ENCODE data around the gene AVP.

Gene AVP

GRCh38 chr20:3094848-3095629 lies 10.5 kb upstream of the AVP start:
- Histone ChIP-seq H3K9ac (ENCODE audit: low read depth, low read length) (no peak overlapping the region), H3K36me3 (ENCODE audit: insufficient read depth, low read length) (no peaks in the 10 kb centered on the region), H3K4me1 (ENCODE audit: insufficient read depth, low read length) (no peaks in the 10 kb centered on the region), H3K9me3 (ENCODE audit: insufficient read depth, low read depth, low read length) (no peaks in the 10 kb centered on the region), H3K4me3 (ENCODE audit: low read length) (no peak overlapping the region), H3K27ac (ENCODE audit: low read depth, low read length) (no peak overlapping the region), H3K27me3 (ENCODE audit: insufficient read depth, low read length) (peaks cover 35% of the 10 kb centered on the region)
- WGBS, result 92% methylated on average over 13 of the region's 13 CpGs

GRCh38 chr20:3093861-3094361 lies 9.4 kb upstream of the AVP start:
- no peaks in the 10 kb centered on the region for H3K9me3 ChIP-seq (ENCODE audit: insufficient read depth, low read depth, low read length)
- H3K36me3 ChIP-seq (ENCODE audit: insufficient read depth, low read length), result no peaks in the 10 kb centered on the region
- 92% methylated on average over 9 of the region's 10 CpGs for WGBS
- H3K27me3 ChIP-seq (ENCODE audit: insufficient read depth, low read length), result peaks cover 39% of the 10 kb centered on the region
- no peaks in the 10 kb centered on the region for H3K4me1 ChIP-seq (ENCODE audit: insufficient read depth, low read length)
- H3K27ac ChIP-seq (ENCODE audit: low read depth, low read length), result no peak overlapping the region
- H3K9ac ChIP-seq (ENCODE audit: low read depth, low read length), result no peak overlapping the region
- no peak overlapping the region for H3K4me3 ChIP-seq (ENCODE audit: low read length)

GRCh38 chr20:3092611-3093379 lies 8.3 kb upstream of the AVP start:
- Histone ChIP-seq H3K9me3 (ENCODE audit: insufficient read depth, low read depth, low read length) (no peaks in the 10 kb centered on the region), H3K27ac (ENCODE audit: low read depth, low read length) (no peak overlapping the region), H3K4me1 (ENCODE audit: insufficient read depth, low read length) (no peaks in the 10 kb centered on the region), H3K9ac (ENCODE audit: low read depth, low read length) (peak overlapping the region; percentile 75), H3K36me3 (ENCODE audit: insufficient read depth, low read length) (no peaks in the 10 kb centered on the region), H3K4me3 (ENCODE audit: low read length) (peak overlapping the region; percentile 56), H3K27me3 (ENCODE audit: insufficient read depth, low read length) (peaks cover 39% of the 10 kb centered on the region)
- 13% methylated on average over 81 of the region's 81 CpGs for WGBS

GRCh38 chr20:3090565-3090964 lies 6.0 kb upstream of the AVP start:
- Histone ChIP-seq H3K27me3 (ENCODE audit: insufficient read depth, low read length) (peaks cover 39% of the 10 kb centered on the region), H3K36me3 (ENCODE audit: insufficient read depth, low read length) (no peaks in the 10 kb centered on the region), H3K9me3 (ENCODE audit: insufficient read depth, low read depth, low read length) (no peaks in the 10 kb centered on the region), H3K27ac (ENCODE audit: low read depth, low read length) (no peak overlapping the region), H3K4me3 (ENCODE audit: low read length) (no peak overlapping the region), H3K4me1 (ENCODE audit: insufficient read depth, low read length) (no peaks in the 10 kb centered on the region), H3K9ac (ENCODE audit: low read depth, low read length) (no peak overlapping the region)
- WGBS, result 71% methylated on average over 1 of the region's 1 CpG

- no peaks in the 10 kb centered on the region for H3K9me3 ChIP-seq (ENCODE audit: insufficient read depth, low read depth, low read length)
- H3K27me3 ChIP-seq (ENCODE audit: insufficient read depth, low read length), result peaks cover 47% of the 10 kb centered on the region
- H3K4me3 ChIP-seq (ENCODE audit: low read length), result no peak overlapping the region
- H3K36me3 ChIP-seq (ENCODE audit: insufficient read depth, low read length), result no peaks in the 10 kb centered on the region
- H3K4me1 ChIP-seq (ENCODE audit: insufficient read depth, low read length), result peaks cover 4% of the 10 kb centered on the region; the same call in 1 of the 2 replicates
- H3K9ac ChIP-seq (ENCODE audit: low read depth, low read length), result no peak overlapping the region
- no peak overlapping the region for H3K27ac ChIP-seq (ENCODE audit: low read depth, low read length)
- 78% methylated on average over 7 of the region's 7 CpGs for WGBS
Measured at GRCh38 chr20:3088031-3088430, 3.5 kb upstream of the AVP start.

GRCh38 chr20:3085571-3086072 lies 1.1 kb upstream of the AVP start:
- H3K4me1 ChIP-seq (ENCODE audit: insufficient read depth, low read length), result peaks cover 4% of the 10 kb centered on the region; the same call in 1 of the 2 replicates
- peaks cover 52% of the 10 kb centered on the region for H3K27me3 ChIP-seq (ENCODE audit: insufficient read depth, low read length)
- H3K27ac ChIP-seq (ENCODE audit: low read depth, low read length), result no peak overlapping the region
- WGBS, result 93% methylated on average over 8 of the region's 8 CpGs
- no peak overlapping the region for H3K4me3 ChIP-seq (ENCODE audit: low read length)
- H3K9ac ChIP-seq (ENCODE audit: low read depth, low read length), result no peak overlapping the region
- H3K9me3 ChIP-seq (ENCODE audit: insufficient read depth, low read depth, low read length), result no peaks in the 10 kb centered on the region
- no peaks in the 10 kb centered on the region for H3K36me3 ChIP-seq (ENCODE audit: insufficient read depth, low read length)

GRCh38 chr20:3084986-3085360 lies 449 bp upstream of the AVP start:
- H3K27me3 ChIP-seq (ENCODE audit: insufficient read depth, low read length), result peaks cover 52% of the 10 kb centered on the region
- H3K36me3 ChIP-seq (ENCODE audit: insufficient read depth, low read length), result no peaks in the 10 kb centered on the region
- H3K4me3 ChIP-seq (ENCODE audit: low read length), result no peak overlapping the region
- H3K27ac ChIP-seq (ENCODE audit: low read depth, low read length), result no peak overlapping the region
- WGBS, result 92% methylated on average over 7 of the region's 7 CpGs
- H3K9ac ChIP-seq (ENCODE audit: low read depth, low read length), result no peak overlapping the region
- no peaks in the 10 kb centered on the region for H3K9me3 ChIP-seq (ENCODE audit: insufficient read depth, low read depth, low read length)
- peaks cover 4% of the 10 kb centered on the region; the same call in 1 of the 2 replicates for H3K4me1 ChIP-seq (ENCODE audit: insufficient read depth, low read length)

- H3K9ac ChIP-seq (ENCODE audit: low read depth, low read length), result no peak overlapping the region
- no peaks in the 10 kb centered on the region for H3K9me3 ChIP-seq (ENCODE audit: insufficient read depth, low read depth, low read length)
- H3K4me1 ChIP-seq (ENCODE audit: insufficient read depth, low read length), result peaks cover 4% of the 10 kb centered on the region; the same call in 1 of the 2 replicates
- H3K27me3 ChIP-seq (ENCODE audit: insufficient read depth, low read length), result peaks cover 56% of the 10 kb centered on the region
- H3K27ac ChIP-seq (ENCODE audit: low read depth, low read length), result no peak overlapping the region
- no peaks in the 10 kb centered on the region for H3K36me3 ChIP-seq (ENCODE audit: insufficient read depth, low read length)
- WGBS, result 12% methylated on average over 75 of the region's 76 CpGs
- H3K4me3 ChIP-seq (ENCODE audit: low read length), result peak overlapping the region; percentile 50
Measured at GRCh38 chr20:3082955-3083952, 1.3 kb downstream of the AVP start.

- no peak overlapping the region for H3K9ac ChIP-seq (ENCODE audit: low read depth, low read length)
- H3K4me3 ChIP-seq (ENCODE audit: low read length), result peak overlapping the region; percentile 39
- H3K27me3 ChIP-seq (ENCODE audit: insufficient read depth, low read length), result peaks cover 57% of the 10 kb centered on the region
- peaks cover 4% of the 10 kb centered on the region; the same call in 1 of the 2 replicates for H3K4me1 ChIP-seq (ENCODE audit: insufficient read depth, low read length)
- no peaks in the 10 kb centered on the region for H3K36me3 ChIP-seq (ENCODE audit: insufficient read depth, low read length)
- H3K27ac ChIP-seq (ENCODE audit: low read depth, low read length), result no peak overlapping the region
- H3K9me3 ChIP-seq (ENCODE audit: insufficient read depth, low read depth, low read length), result no peaks in the 10 kb centered on the region
- 6% methylated on average over 62 of the region's 71 CpGs for WGBS
Measured at GRCh38 chr20:3082306-3082951, 2.1 kb downstream of the AVP start.

GRCh38 chr20:3081641-3082040 lies 2.9 kb downstream of the AVP start:
- 92% methylated on average over 11 of the region's 11 CpGs for WGBS
- H3K4me1 ChIP-seq (ENCODE audit: insufficient read depth, low read length), result peaks cover 4% of the 10 kb centered on the region; the same call in 1 of the 2 replicates
- H3K27me3 ChIP-seq (ENCODE audit: insufficient read depth, low read length), result peaks cover 57% of the 10 kb centered on the region
- no peak overlapping the region for H3K9ac ChIP-seq (ENCODE audit: low read depth, low read length)
- no peak overlapping the region for H3K27ac ChIP-seq (ENCODE audit: low read depth, low read length)
- no peaks in the 10 kb centered on the region for H3K36me3 ChIP-seq (ENCODE audit: insufficient read depth, low read length)
- H3K9me3 ChIP-seq (ENCODE audit: insufficient read depth, low read depth, low read length), result no peaks in the 10 kb centered on the region
- no peak overlapping the region for H3K4me3 ChIP-seq (ENCODE audit: low read length)
